Lower leg skin (tissue), 3 donors: ENCODE measurements around the gene CITED1.

Experiments used
- POLR2A ChIP-seq, 2 donors: fragments of 450-650 bp; IDR thresholded peaks; one replicate each; pipeline ENCODE4 v1.6.1; 2016 to 2017; ENCODE audit warnings: antibody characterized with exemption in 2 of 2, mild to moderate bottlenecking in 1 of 2, moderate library complexity in 1 of 2
- TF ChIP-seq, protein P1 (sequence below), 3 donors: fragments of 450-650 bp; IDR thresholded peaks; one replicate each; pipeline ENCODE4 v1.5.1; 2016; ENCODE audit warnings: antibody characterized with exemption in 3 of 3, mild to moderate bottlenecking in 3 of 3, moderate library complexity in 2 of 3

DNA sequence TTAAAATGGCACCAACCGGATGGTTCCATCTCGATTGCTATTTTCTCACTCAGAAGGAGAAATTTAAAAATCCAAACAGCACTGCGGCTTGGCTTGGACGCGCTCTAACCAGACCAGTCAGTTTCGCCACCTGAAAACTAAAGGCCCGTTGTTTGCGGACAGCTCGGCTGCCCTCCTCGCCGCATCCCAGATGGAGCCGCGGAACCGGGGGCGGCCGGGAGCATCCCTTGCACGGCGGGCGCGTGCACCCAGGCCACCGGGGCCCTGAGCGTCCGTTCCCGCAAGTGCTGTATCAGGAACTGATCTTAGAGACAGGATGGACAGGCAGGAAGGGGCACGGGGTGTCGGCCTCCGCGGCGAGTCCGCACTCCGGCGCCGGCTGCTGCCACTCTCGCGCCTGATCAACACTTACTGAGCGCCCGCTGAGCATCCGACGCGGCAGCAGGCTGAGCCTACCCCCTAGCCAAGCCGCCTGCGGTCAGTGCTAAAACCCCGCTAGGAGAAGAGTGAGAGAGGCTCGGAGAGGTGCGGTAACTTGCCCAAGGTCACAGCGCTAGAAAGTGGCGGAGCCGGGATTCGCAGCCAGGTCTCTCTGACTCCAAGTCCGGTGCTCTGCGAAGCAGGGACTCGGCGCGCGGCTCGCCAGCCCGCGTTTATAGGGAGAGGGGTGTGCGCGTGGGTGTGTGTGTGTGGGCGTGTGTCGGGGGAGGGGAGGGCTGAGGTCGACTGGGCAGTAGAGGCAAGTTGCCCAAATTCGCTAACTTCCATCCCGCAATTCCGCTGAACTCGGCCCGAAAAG lies at the start of gene CITED1:
- TF ChIP-seq, protein P1, sequence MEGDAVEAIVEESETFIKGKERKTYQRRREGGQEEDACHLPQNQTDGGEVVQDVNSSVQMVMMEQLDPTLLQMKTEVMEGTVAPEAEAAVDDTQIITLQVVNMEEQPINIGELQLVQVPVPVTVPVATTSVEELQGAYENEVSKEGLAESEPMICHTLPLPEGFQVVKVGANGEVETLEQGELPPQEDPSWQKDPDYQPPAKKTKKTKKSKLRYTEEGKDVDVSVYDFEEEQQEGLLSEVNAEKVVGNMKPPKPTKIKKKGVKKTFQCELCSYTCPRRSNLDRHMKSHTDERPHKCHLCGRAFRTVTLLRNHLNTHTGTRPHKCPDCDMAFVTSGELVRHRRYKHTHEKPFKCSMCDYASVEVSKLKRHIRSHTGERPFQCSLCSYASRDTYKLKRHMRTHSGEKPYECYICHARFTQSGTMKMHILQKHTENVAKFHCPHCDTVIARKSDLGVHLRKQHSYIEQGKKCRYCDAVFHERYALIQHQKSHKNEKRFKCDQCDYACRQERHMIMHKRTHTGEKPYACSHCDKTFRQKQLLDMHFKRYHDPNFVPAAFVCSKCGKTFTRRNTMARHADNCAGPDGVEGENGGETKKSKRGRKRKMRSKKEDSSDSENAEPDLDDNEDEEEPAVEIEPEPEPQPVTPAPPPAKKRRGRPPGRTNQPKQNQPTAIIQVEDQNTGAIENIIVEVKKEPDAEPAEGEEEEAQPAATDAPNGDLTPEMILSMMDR (IDR thresholded peaks at IDR 0.05): no peak
- TF ChIP-seq POLR2A (IDR thresholded peaks at IDR 0.05): no peak
